ENCODE measurements around the gene PEX14.

Gene PEX14

GRCh38 chr1:10598389-10598702 is 123.6 kb downstream of the PEX14 start:
- DNase-seq: no peak

GRCh38 chr1:10599194-10599861 is 124.6 kb downstream of the PEX14 start:
- DNase-seq: no peak

GRCh38 chr1:10601342-10602070 is 126.8 kb downstream of the PEX14 start:
- DNase-seq: no peak

GRCh38 chr1:10602936-10603335 is 128.2 kb downstream of the PEX14 start:
- no peak for DNase-seq

GRCh38 chr1:10604966-10605365 is 130.2 kb downstream of the PEX14 start:
- no peak for DNase-seq

- no peak for DNase-seq
These were observed 131.3 kb downstream of the PEX14 start for GRCh38 chr1:10606064-10606463.

GRCh38 chr1:10607228-10607627 is 132.5 kb downstream of the PEX14 start:
- no peak for DNase-seq

GRCh38 chr1:10608690-10609089 is 133.9 kb downstream of the PEX14 start:
- no peak for DNase-seq

- no peak for DNase-seq
These were observed 136.3 kb downstream of the PEX14 start for GRCh38 chr1:10610901-10611600.

GRCh38 chr1:10612436-10613160 is 137.8 kb downstream of the PEX14 start:
- no peak for DNase-seq

- no peak for DNase-seq
These were observed 138.6 kb downstream of the PEX14 start for GRCh38 chr1:10613340-10613739.

- DNase-seq: no peak
These were observed 139.1 kb downstream of the PEX14 start for GRCh38 chr1:10613861-10614260.

GRCh38 chr1:10614377-10615225 is 139.9 kb downstream of the PEX14 start:
- no peak for DNase-seq

- DNase-seq: no peak
These were observed 140.6 kb downstream of the PEX14 start for GRCh38 chr1:10615332-10615731.

- no peak for DNase-seq
These were observed 141.4 kb downstream of the PEX14 start for GRCh38 chr1:10615932-10616671.

- no peak for DNase-seq
These were observed 141.9 kb downstream of the PEX14 start for GRCh38 chr1:10616696-10617095.

- DNase-seq: no peak
These were observed 142.6 kb downstream of the PEX14 start for GRCh38 chr1:10617318-10617717.

GRCh38 chr1:10617931-10618885 is 143.5 kb downstream of the PEX14 start:
- DNase-seq: no peak

GRCh38 chr1:10620776-10621175 is 146.0 kb downstream of the PEX14 start:
- DNase-seq: no peak

- no peak for DNase-seq
These were observed 147.2 kb downstream of the PEX14 start for GRCh38 chr1:10621906-10622305.

Data from GF-D8 (cell line).